ENCODE data around the gene VCPKMT.
A peak's percentile ranks its signal among the peaks of the same experiment; 100 is the strongest.

The VCPKMT gene

GRCh38 chr14:50116181-50116956 is at the start of gene VCPKMT:
Gene VCPKMT, minus strand, starts transcription at chr14:50116572. Its CDS starts 20 bp downstream, at chr14:50116552.
- peak; percentile 88 for DNase-seq (ENCODE audit: low spot score)

GRCh38 chr14:50156111-50156510 is 39.7 kb upstream of the VCPKMT start:
- no peak for DNase-seq (ENCODE audit: low spot score)

- no peak for DNase-seq (ENCODE audit: low spot score)
Measured at GRCh38 chr14:50148799-50149198, 32.4 kb upstream of the VCPKMT start.

- DNase-seq (ENCODE audit: low spot score), result no peak
Measured at GRCh38 chr14:50139192-50139591, 22.8 kb upstream of the VCPKMT start.

GRCh38 chr14:50127802-50128201 is 11.4 kb upstream of the VCPKMT start:
- no peak for DNase-seq (ENCODE audit: low spot score)

- no peak for DNase-seq (ENCODE audit: low spot score)
Measured at GRCh38 chr14:50123062-50123461, 6.7 kb upstream of the VCPKMT start.

- no peak for DNase-seq (ENCODE audit: low spot score)
Measured at GRCh38 chr14:50122291-50122690, 5.9 kb upstream of the VCPKMT start.

- no peak for DNase-seq (ENCODE audit: low spot score)
Measured at GRCh38 chr14:50121486-50121885, 5.1 kb upstream of the VCPKMT start.

- no peak for DNase-seq (ENCODE audit: low spot score)
Measured at GRCh38 chr14:50117456-50117855, 1.1 kb upstream of the VCPKMT start.

GRCh38 chr14:50116966-50117365 is 594 bp upstream of the VCPKMT start:
- DNase-seq (ENCODE audit: low spot score), result no peak

GRCh38 chr14:50113381-50114035 is 2.9 kb downstream of the VCPKMT start:
- no peak for DNase-seq (ENCODE audit: low spot score)

GRCh38 chr14:50110323-50111037 is 5.9 kb downstream of the VCPKMT start:
- DNase-seq (ENCODE audit: low spot score), result no peak

GRCh38 chr14:50109342-50109741 is 7.0 kb downstream of the VCPKMT start:
- no peak for DNase-seq (ENCODE audit: low spot score)

- no peak for DNase-seq (ENCODE audit: low spot score)
Measured at GRCh38 chr14:50107850-50108249, 8.5 kb downstream of the VCPKMT start.

GRCh38 chr14:50106178-50106577 is 10.2 kb downstream of the VCPKMT start:
- DNase-seq (ENCODE audit: low spot score), result no peak

GRCh38 chr14:50103558-50103957 is 12.8 kb downstream of the VCPKMT start:
- DNase-seq (ENCODE audit: low spot score), result no peak

GRCh38 chr14:50101417-50101816 is 15.0 kb downstream of the VCPKMT start:
- no peak for DNase-seq (ENCODE audit: low spot score)

GRCh38 chr14:50100805-50101204 is 15.6 kb downstream of the VCPKMT start:
- no peak for DNase-seq (ENCODE audit: low spot score)

- DNase-seq (ENCODE audit: low spot score), result no peak
Measured at GRCh38 chr14:50099335-50099734, 17.0 kb downstream of the VCPKMT start.

GRCh38 chr14:50095895-50096294 is 20.5 kb downstream of the VCPKMT start:
- no peak for DNase-seq (ENCODE audit: low spot score)

- no peak for DNase-seq (ENCODE audit: low spot score)
Measured at GRCh38 chr14:50094056-50094755, 22.2 kb downstream of the VCPKMT start.

- DNase-seq (ENCODE audit: low spot score), result no peak
Measured at GRCh38 chr14:50093496-50093895, 22.9 kb downstream of the VCPKMT start.

Measured in COLO829 (cell line).